Rectal smooth muscle tissue (tissue), 1 donor: ENCODE results near the gene THUMPD1.
A peak's percentile ranks its signal among the peaks of the same experiment; 100 is the strongest.
"Not testable (repeated sequence)": the region's sequence is repeated elsewhere in the genome, so short reads cannot be mapped to it uniquely, and the experiment has no call there.

ENCODE experiments used
- H3K27ac ChIP-seq: one replicate; pipeline ENCODE4 v1.7.0; 2013; ENCODE audit warnings: low read depth, low read length, inconsistent platforms
- H3K27me3 ChIP-seq: one replicate; pipeline ENCODE4 v1.7.0; 2013; ENCODE audit warnings: low read length; ENCODE audit not compliant: control insufficient read depth, insufficient read depth
- H3K36me3 ChIP-seq: one replicate; pipeline ENCODE4 v1.7.0; 2013; ENCODE audit warnings: low read length; ENCODE audit not compliant: control insufficient read depth, insufficient read depth
- H3K4me1 ChIP-seq: one replicate; pipeline ENCODE4 v1.7.0; 2013; ENCODE audit warnings: low read length; ENCODE audit not compliant: control insufficient read depth, insufficient read depth
- H3K4me3 ChIP-seq: one replicate; pipeline ENCODE4 v1.7.0; 2013; ENCODE audit warnings: low read length
- H3K9ac ChIP-seq: one replicate; pipeline ENCODE4 v1.7.0; 2013; ENCODE audit warnings: low read length

The THUMPD1 gene

GRCh38 chr16:20764448-20764847 lies 22.8 kb upstream of the THUMPD1 start:
- not testable (repeated sequence) for H3K4me3 ChIP-seq, H3K27me3 ChIP-seq, H3K36me3 ChIP-seq, H3K9ac ChIP-seq, H3K27ac ChIP-seq, H3K4me1 ChIP-seq

- H3K9ac ChIP-seq: no peak within 1 kb of the TSS
- H3K4me3 ChIP-seq: peak within 1 kb of the TSS; percentile 62
- H3K27me3 ChIP-seq: no peaks in the 10 kb centered on the region
- H3K27ac ChIP-seq: peak within 1 kb of the TSS; percentile 4
- no peaks in the 10 kb centered on the region for H3K36me3 ChIP-seq
- peaks cover 2% of the 10 kb centered on the region for H3K4me1 ChIP-seq
Measured at GRCh38 chr16:20763461-20764232, 22.0 kb upstream of the THUMPD1 start, which contains the start of gene ACSM3. Gene ACSM3 (plus strand): TSS chr16:20764014. CDS start chr16:20770035, 6,021 bp downstream.

GRCh38 chr16:20762404-20763123 lies 20.9 kb upstream of the THUMPD1 start:
- Histone ChIP-seq H3K27ac (peak overlapping the region; percentile 4), H3K4me1 (peaks cover 2% of the 10 kb centered on the region), H3K27me3 (no peaks in the 10 kb centered on the region), H3K9ac (no peak overlapping the region), H3K36me3 (no peaks in the 10 kb centered on the region), H3K4me3 (no peak overlapping the region)

- Histone ChIP-seq H3K27me3 (no peaks in the 10 kb centered on the region), H3K27ac (no peak overlapping the region), H3K9ac (no peak overlapping the region), H3K4me1 (peaks cover 2% of the 10 kb centered on the region), H3K4me3 (no peak overlapping the region), H3K36me3 (no peaks in the 10 kb centered on the region)
Measured at GRCh38 chr16:20761175-20761574, 19.6 kb upstream of the THUMPD1 start.

- H3K4me1 ChIP-seq: peaks cover 2% of the 10 kb centered on the region
- H3K9ac ChIP-seq: no peak overlapping the region
- H3K27ac ChIP-seq: no peak overlapping the region
- no peaks in the 10 kb centered on the region for H3K36me3 ChIP-seq
- H3K4me3 ChIP-seq: no peak overlapping the region
- no peaks in the 10 kb centered on the region for H3K27me3 ChIP-seq
Measured at GRCh38 chr16:20760346-20760745, 18.7 kb upstream of the THUMPD1 start.

GRCh38 chr16:20755799-20756198 lies 14.2 kb upstream of the THUMPD1 start:
- H3K36me3 ChIP-seq, H3K4me1 ChIP-seq, H3K27me3 ChIP-seq, H3K27ac ChIP-seq, H3K9ac ChIP-seq, H3K4me3 ChIP-seq: not testable (repeated sequence)

- no peak overlapping the region for H3K9ac ChIP-seq
- H3K4me1 ChIP-seq: no peaks in the 10 kb centered on the region
- no peak overlapping the region for H3K4me3 ChIP-seq
- no peaks in the 10 kb centered on the region for H3K36me3 ChIP-seq
- no peak overlapping the region for H3K27ac ChIP-seq
- H3K27me3 ChIP-seq: no peaks in the 10 kb centered on the region
Measured at GRCh38 chr16:20755238-20755637, 13.6 kb upstream of the THUMPD1 start.

GRCh38 chr16:20753727-20754126 lies 12.1 kb upstream of the THUMPD1 start:
- no peak overlapping the region for H3K9ac ChIP-seq
- no peak overlapping the region for H3K4me3 ChIP-seq
- no peaks in the 10 kb centered on the region for H3K36me3 ChIP-seq
- no peaks in the 10 kb centered on the region for H3K4me1 ChIP-seq
- H3K27ac ChIP-seq: no peak overlapping the region
- H3K27me3 ChIP-seq: no peaks in the 10 kb centered on the region

GRCh38 chr16:20750558-20750957 lies 8.9 kb upstream of the THUMPD1 start:
- Histone ChIP-seq H3K4me1 (no peaks in the 10 kb centered on the region), H3K27me3 (no peaks in the 10 kb centered on the region), H3K36me3 (no peaks in the 10 kb centered on the region), H3K27ac (no peak overlapping the region), H3K4me3 (no peak overlapping the region), H3K9ac (no peak overlapping the region)

GRCh38 chr16:20749474-20749873 lies 7.9 kb upstream of the THUMPD1 start:
- H3K27me3 ChIP-seq: no peaks in the 10 kb centered on the region
- no peaks in the 10 kb centered on the region for H3K36me3 ChIP-seq
- H3K9ac ChIP-seq: no peak overlapping the region
- H3K4me3 ChIP-seq: no peak overlapping the region
- no peaks in the 10 kb centered on the region for H3K4me1 ChIP-seq
- H3K27ac ChIP-seq: no peak overlapping the region

GRCh38 chr16:20747030-20747816 lies 5.6 kb upstream of the THUMPD1 start:
- Histone ChIP-seq H3K36me3 (no peaks in the 10 kb centered on the region), H3K9ac (no peak overlapping the region), H3K4me3 (no peak overlapping the region), H3K27me3 (no peaks in the 10 kb centered on the region), H3K4me1 (no peaks in the 10 kb centered on the region), H3K27ac (no peak overlapping the region)

GRCh38 chr16:20746461-20746860 lies 4.8 kb upstream of the THUMPD1 start:
- Histone ChIP-seq H3K9ac (no peak overlapping the region), H3K27me3 (no peaks in the 10 kb centered on the region), H3K4me1 (no peaks in the 10 kb centered on the region), H3K4me3 (no peak overlapping the region), H3K27ac (no peak overlapping the region), H3K36me3 (no peaks in the 10 kb centered on the region)
